A673 (cell line): ENCODE measurements around the gene CHMP3. TPM values are rescaled to one million over a fixed set of nuclear protein-coding genes. Genes with fewer than 3 reads are reported as not detected.
A peak's percentile ranks its signal among the peaks of the same experiment; 100 is the strongest.

ENCODE experiments used
- BruUV-seq: library from RNA; stranded (reverse); fragments of 400-500 nt; replicated peaks from 2 replicates; lab custom pipeline; 2021; lab: Mats Ljungman, UMichigan
- CTCF ChIA-PET: fragments of 300-600 bp; sonication (Branson Sonifier 250); formaldehyde crosslinking; loops from one replicate; lab custom pipeline; 2022; ENCODE audit warnings: antibody characterized with exemption; lab: Charles Lee
- POLR2A ChIA-PET: fragments of 300-600 bp; sonication (Branson Sonifier 250); formaldehyde crosslinking; loops from one replicate; lab custom pipeline; 2022; ENCODE audit warnings: antibody characterized with exemption; ENCODE audit not compliant: low non-redundant PET; lab: Charles Lee
- DNase-seq: peaks from one replicate; pipeline ENCODE4 v3.0.0-alpha.2; 2015; ENCODE audit warnings: low spot score
- H3K27ac ChIP-seq: fragments of 200-600 bp; sonication (generic); 2 replicates; pipeline ENCODE4 v1.5.1; 2016; ENCODE audit warnings: mixed run types, low read depth, mild to moderate bottlenecking, mixed read lengths, antibody characterized with exemption, low read length; ENCODE audit not compliant: poor library complexity, severe bottlenecking
- H3K27me3 ChIP-seq: fragments of 200-600 bp; sonication (generic); replicated peaks from 2 replicates; pipeline ENCODE4 v1.6.1; 2017; ENCODE audit warnings: mixed run types, low read depth, mild to moderate bottlenecking, mixed read lengths, antibody characterized with exemption, low read length; ENCODE audit not compliant: insufficient read depth, poor library complexity
- H3K36me3 ChIP-seq: fragments of 200-600 bp; sonication (generic); 2 replicates; pipeline ENCODE4 v1.6.1; 2016; ENCODE audit warnings: mixed run types, mild to moderate bottlenecking, mixed read lengths, antibody characterized with exemption, low read length; ENCODE audit not compliant: insufficient read depth, poor library complexity, severe bottlenecking
- H3K4me1 ChIP-seq: fragments of 200-600 bp; sonication (generic); 2 replicates; pipeline ENCODE4 v1.6.1; 2017; ENCODE audit warnings: mixed run types, mild to moderate bottlenecking, mixed read lengths, antibody characterized with exemption, low read length; ENCODE audit not compliant: insufficient read depth, poor library complexity, severe bottlenecking
- H3K4me3 ChIP-seq: fragments of 200-600 bp; sonication (generic); 2 replicates; pipeline ENCODE4 v1.5.1; 2016; ENCODE audit warnings: low read depth, mixed run types, mild to moderate bottlenecking, mixed read lengths, low read length; ENCODE audit not compliant: poor library complexity, severe bottlenecking
- H3K9me3 ChIP-seq: fragments of 200-600 bp; sonication (generic); 2 replicates; pipeline ENCODE4 v1.6.1; 2016; ENCODE audit warnings: mixed run types, low read depth, mild to moderate bottlenecking, mixed read lengths, antibody characterized with exemption, low read length; ENCODE audit not compliant: poor library complexity, severe bottlenecking
- CTCF ChIP-seq: fragments of 300-800, 200-600 bp; sonication (generic); conservative IDR thresholded peaks from 2 replicates; pipeline ENCODE4 v1.5.1; 2017; ENCODE audit warnings: low read depth, mild to moderate bottlenecking, antibody characterized with exemption, low read length, moderate library complexity, mixed read lengths
- EZH2 ChIP-seq: fragments of 200-600 bp; sonication (generic); IDR thresholded peaks from 2 replicates; pipeline ENCODE4 v1.6.1; 2017; ENCODE audit warnings: borderline replicate concordance, low read depth, mild to moderate bottlenecking, mixed read lengths, antibody characterized with exemption, low read length; ENCODE audit not compliant: poor library complexity, severe bottlenecking
- intact Hi-C: fragments of 100-400 bp; cut with micrococcal nuclease; formaldehyde crosslinking; loops from one replicate; pipeline ENCODE4 v1.10.0; 2022; ENCODE audit not compliant: unreplicated experiment
- total RNA-seq: library from RNA; stranded (reverse); gene quantifications from 2 replicates; pipeline ENCODE4 v1.2.3, GENCODE V29; 2021

The CHMP3 gene
- total RNA-seq, 1 experiment from 2014 or later: 87.5 TPM

GRCh38 chr2:86519349-86519748, 43.9 kb downstream of the CHMP3 start:
- BruUV-seq: no TSS peak

GRCh38 chr2:86518481-86518880, 44.8 kb downstream of the CHMP3 start:
- ChIA-PET POLR2A (no interaction called here), CTCF (interaction anchor here (0.6 kb wide), 1 partner anchor 1484 kb away, joined by 3 read pairs; no protein-coding TSS in a partner anchor)
- no peaks in the 10 kb centered on the region for H3K4me1 ChIP-seq
- BruUV-seq: no TSS peak
- intact Hi-C loops: loop anchor here (10.0 kb wide), 1 partner anchor 276 kb away; the partner anchor contains the start of gene CD8A
- H3K27ac ChIP-seq: no peak overlapping the region
- no peak overlapping the region for H3K4me3 ChIP-seq
- TF ChIP-seq CTCF (peak; percentile 54), EZH2 (no peak)
- H3K9me3 ChIP-seq: peaks cover 10% of the 10 kb centered on the region
- no peaks in the 10 kb centered on the region for H3K27me3 ChIP-seq
- H3K36me3 ChIP-seq: peaks cover 2% of the 10 kb centered on the region
- peak; percentile 49 for DNase-seq

More at GRCh38 chr2:86519349-86519748, 43.9 kb downstream of the CHMP3 start:
- intact Hi-C loops: loop anchor here (10.0 kb wide), 1 partner anchor 275 kb away; the partner anchor contains the start of gene CD8A
- no peak for DNase-seq
- peaks cover 10% of the 10 kb centered on the region for H3K9me3 ChIP-seq
- ChIA-PET POLR2A (no interaction called here), CTCF (no interaction called here)
- no peaks in the 10 kb centered on the region for H3K4me1 ChIP-seq
- no peak overlapping the region for H3K4me3 ChIP-seq
- H3K27ac ChIP-seq: no peak overlapping the region
- no peak for TF ChIP-seq EZH2
- no peak for TF ChIP-seq CTCF
- peaks cover 2% of the 10 kb centered on the region for H3K36me3 ChIP-seq
- H3K27me3 ChIP-seq: no peaks in the 10 kb centered on the region

DNA sequence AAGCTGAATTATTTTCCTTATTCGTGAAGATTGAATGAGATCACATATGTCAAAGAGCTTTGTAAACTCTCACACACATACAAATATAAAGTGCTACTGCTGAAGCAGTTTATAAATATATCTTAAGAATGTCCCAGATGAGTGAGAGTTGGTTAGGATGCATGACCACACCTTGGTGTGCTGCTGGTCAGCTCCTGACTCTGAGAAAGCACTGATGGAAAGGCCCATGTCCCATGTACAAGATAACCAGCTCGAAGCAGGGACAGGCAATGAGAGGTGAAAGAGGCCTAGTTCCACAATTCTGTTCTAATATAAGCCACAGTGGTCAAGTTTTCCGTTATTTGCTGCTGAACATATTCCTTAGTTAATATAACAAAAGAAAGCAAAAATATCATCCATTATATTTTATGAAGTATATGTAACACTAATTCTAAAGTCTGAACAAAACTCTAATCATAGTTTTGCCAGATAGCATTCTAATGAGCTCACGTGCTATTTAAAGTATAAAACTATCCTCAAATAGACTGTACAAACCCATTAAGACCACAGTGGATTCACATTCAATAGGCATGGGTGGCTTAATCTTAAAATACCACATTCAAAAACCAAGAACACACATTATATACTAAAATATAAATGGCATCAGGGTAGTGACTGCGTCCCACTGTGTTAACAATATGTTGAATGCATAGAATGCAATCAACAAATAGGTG, 49.1 kb downstream of the CHMP3 start:
- Histone ChIP-seq H3K9me3 (no peaks in the 10 kb centered on the region), H3K4me1 (no peaks in the 10 kb centered on the region), H3K27ac (no peak overlapping the region), H3K36me3 (no peaks in the 10 kb centered on the region), H3K27me3 (no peaks in the 10 kb centered on the region), H3K4me3 (no peak overlapping the region)
- CTCF ChIA-PET: no interaction called here
- no TSS peak for BruUV-seq
- TF ChIP-seq CTCF: no peak
- no peak for TF ChIP-seq EZH2
- DNase-seq: no peak
- POLR2A ChIA-PET: no interaction called here
- intact Hi-C loops: loop anchor here (10.0 kb wide), 1 partner anchor 281 kb away; the partner anchor contains the start of gene CD8A
